ENCODE data around the gene NCK1.

DNA sequence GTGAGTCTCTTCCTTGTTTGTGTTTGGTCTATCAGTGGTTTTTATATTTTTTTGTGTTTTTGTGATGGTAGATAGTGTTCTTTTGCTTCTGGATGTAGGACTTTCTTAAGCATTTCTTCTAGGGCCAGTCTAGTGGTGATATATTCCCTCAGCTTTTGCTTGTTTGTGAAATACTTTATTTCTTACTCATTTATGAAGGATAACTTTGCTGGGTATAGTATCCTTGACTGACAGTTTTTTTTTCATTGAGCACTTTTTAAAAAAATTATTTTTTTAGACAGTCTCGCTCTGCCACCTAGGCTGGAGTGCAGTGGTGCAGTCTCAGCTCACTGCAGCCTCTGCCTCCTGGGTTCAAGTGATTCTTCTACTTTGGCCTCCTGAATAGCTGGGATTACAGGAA lies 41.9 kb downstream of the NCK1 start:
- no peak for TF ChIP-seq POLR2AphosphoS5 (IDR thresholded peaks at IDR 0.05; ENCODE audit: low read depth)
- no peak for TF ChIP-seq CTCF (IDR thresholded peaks at IDR 0.05; ENCODE audit: insufficient read depth, low read length)
- no peak for TF ChIP-seq GABPA (IDR thresholded peaks at IDR 0.05; ENCODE audit: low read depth)
